GM21737 (cell line): ENCODE results near the gene NENF.
A peak's percentile ranks its signal among the peaks of the same experiment; 100 is the strongest.
"Not testable (repeated sequence)": the region's sequence is repeated elsewhere in the genome, so short reads cannot be mapped to it uniquely, and the experiment has no call there.

ENCODE experiments used
- ATAC-seq: cut with Tn5 transposase; IDR thresholded peaks from one replicate; pipeline ENCODE4 v1.9.1; 2021; ENCODE audit warnings: mild to moderate bottlenecking, moderate library complexity; ENCODE audit not compliant: unreplicated experiment

The NENF gene

DNA sequence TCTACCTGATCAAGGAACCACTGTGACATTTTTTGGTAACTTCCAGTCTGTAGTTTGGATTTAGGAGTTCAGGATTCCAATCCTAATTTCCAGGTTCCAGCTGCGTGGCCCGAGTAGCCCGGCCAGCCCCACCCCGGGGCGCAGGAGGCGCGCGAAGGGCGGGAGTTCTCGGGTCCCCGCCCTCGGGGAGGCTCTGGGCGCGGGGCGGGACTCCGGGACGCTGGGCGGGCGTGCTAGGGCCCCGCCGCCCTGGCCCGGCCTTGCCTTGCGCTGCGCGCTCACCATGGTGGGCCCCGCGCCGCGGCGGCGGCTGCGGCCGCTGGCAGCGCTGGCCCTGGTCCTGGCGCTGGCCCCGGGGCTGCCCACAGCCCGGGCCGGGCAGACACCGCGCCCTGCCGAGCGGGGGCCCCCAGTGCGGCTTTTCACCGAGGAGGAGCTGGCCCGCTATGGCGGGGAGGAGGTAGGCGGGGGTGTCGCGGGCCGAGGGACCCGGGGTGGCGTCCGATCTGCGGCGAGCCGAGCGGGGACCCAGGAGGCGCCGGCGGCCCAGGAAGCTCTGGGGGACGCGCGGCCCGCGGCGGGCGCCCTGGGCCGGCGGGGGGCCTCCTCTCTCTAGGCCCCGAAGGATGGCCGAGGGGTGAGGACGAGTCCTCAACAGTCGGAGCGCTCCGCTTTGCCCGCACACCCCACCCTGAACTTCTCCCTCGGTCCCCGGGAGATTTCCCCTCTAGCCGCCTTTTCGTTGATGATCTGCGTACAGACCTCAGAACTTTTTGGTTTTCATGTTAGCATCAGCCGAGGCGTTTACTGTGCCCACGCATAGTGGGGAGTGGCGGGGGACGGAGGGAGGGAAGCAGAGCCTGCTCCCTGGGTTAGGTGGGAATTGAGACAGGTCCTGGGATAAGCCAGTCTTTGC lies at the start of gene NENF:
Gene NENF (plus strand): TSS at position 260 of the 916 bp plus-strand sequence. CDS start 24 bp downstream, at position 284.
- ATAC-seq = peak; percentile 97

DNA sequence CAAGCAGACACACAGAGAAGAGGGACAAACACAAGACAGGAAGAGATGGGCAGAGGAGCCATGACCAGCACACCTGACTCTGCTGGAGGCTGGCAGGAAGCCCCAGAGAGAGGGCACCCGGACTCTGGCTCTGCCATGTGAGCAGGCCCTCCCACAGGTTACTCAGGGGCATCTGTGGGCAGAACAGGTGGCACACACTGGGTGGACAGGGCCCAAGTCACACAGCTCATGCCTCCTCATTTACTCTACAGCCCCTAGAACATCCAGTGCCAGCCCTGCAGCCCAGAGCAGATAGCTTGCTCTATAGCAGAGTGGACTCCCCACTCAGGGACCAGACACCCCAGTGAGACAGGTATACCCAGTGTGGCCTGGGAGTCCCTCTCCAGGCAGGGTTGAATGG lies 46.7 kb upstream of the NENF start:
- no peak for ATAC-seq

DNA sequence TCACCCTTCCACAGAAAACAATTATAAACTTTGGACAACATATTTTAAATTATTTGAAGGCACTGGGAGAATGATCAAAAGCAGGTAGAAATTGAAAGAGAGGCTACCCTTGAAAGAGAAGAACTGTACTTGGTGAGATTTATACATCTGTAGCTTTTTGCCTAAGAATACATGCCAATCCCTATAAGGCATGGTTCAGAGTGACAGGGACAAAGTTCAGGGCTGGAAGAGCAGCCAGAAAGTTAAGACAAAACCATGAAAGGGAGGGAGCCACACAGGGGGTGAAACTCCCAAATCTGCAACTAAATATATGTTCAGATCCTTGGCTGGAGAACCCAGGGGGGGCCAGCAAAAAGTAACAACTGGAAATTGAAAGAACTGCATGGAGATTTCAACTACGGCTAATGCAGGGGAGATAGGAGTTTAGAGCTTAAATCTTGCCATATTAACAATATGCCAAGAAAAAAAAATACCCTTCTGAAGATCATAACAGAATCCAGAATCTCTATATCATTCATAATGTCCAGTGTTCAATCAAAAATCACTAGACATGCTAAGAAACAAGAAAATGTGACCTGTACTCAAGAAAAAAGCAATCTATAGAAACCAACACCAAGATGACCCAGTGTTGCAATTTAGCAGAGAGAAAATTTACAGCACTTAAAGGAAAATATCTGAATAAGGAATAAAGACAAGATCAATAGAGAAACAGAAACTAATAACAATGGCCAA lies 43.6 kb upstream of the NENF start:
- ATAC-seq = no peak

DNA sequence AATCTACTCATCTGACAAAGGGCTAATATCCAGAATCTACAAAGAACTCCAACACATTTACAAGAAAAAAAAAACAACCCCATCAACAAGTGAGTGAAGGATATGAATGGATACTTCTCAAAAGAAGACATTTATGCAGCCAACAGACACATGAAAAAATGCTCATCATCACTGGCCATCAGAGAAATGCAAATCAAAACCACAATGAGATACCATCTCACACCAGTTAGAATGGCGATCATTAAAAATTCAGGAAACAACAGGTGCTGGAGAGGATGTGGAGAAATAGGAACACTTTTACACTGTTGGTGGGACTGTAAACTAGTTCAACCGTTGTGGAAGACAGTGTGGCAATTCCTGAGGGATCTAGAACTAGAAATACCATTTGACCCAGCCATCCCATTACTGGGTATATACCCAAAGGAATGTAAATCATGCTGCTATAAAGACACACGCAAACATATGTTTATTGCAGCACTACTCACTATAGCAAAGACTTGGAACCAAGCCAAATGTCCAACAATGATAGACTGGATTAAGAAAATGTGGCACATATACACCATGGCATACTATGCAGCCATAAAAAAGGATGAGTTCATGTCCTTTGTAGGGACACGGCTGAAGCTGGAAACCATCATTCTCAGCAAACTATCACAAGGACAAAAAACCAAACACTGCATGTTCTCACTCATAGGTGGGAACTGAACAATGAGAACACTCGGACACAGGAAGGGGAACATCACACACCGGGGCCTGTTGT lies 36.9 kb upstream of the NENF start:
- ATAC-seq = not testable (repeated sequence)

DNA sequence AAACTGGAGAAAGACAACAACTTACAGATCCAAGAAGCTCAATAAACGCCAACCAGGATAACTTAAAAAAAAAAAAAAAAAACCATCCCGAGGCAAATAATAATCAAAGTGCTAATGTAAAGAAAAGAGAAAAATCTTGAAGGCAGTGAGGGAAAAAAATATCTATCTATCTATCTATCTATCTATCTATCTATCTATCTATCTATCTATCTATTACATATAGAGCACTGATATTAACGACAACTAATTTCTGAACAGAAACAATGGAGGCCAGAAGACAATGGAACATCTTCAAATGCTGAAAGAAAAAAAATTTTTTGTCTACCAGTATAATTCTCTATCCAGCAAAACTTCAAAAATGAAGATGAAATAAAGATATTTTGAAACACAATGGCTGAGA lies 36.1 kb upstream of the NENF start:
- no peak for ATAC-seq

DNA sequence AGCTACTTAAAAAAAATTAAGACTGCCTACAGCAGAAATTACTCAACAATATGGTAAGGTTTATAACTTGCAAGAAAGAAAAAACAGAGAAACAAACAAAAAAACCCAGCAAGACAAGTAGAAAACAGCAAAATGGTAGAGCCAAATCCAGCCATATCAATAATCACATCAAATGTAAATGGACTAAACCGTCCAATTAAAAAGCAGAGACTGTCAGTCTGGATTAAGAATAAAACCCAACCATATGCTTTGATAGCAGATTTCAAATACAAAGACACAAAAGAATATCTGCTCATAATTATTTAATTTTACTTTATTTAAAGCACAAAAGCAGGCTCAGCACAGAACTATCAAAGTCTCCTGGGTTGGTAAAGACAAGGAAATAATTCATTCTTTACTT lies 35.5 kb upstream of the NENF start:
- ATAC-seq = no peak

DNA sequence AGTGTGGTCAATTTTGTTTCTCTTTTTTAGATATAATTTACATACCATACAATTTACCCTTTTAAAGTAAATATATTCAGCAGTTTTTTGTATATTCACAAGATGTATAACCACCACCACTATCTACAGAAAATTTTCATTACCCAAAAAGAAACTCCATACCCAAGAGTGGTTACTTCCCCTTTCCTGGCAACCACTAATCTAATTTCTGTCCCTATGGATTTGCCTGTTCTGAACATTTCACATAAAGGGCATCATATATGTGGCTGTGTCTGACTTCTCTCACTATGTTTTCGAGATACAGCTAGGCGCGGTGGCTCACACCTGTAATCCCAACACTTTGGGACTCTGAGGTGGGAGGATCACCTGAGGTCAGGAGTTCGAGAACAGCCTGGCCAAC lies 31.7 kb upstream of the NENF start:
- no peak for ATAC-seq

DNA sequence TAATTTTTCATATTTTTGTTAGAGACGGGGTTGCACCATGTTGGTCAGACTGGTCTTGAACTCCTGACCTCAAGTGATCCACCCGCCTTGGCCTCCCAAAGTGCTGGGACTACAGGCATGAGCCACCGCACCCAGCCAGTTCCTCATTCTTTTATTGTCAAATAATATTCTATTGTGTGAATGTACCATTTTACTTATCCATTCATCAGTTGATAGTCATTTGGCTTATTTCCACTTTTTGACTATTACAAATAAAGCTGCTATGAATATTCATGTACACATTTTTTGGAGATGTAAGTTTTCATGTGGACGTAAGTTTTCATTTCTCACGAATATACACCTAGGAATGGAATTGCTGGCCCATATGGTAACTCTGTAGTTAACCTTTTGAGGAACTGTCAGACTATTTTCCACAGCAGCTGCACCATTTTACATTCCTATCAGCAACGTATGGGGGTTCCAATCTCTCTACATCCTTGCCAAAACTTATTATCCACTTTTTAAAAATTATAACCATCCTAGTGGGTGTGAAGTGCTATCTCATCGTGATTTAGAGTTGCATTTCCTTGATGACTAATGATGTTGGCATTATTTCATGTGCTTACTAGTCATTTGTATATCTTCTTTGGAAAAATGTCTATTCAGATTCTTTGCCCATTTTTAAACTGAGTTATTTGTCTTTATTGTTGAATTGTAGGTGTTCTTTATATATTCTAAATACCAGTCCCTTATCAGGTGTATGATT lies 30.7 kb upstream of the NENF start:
- no peak for ATAC-seq

DNA sequence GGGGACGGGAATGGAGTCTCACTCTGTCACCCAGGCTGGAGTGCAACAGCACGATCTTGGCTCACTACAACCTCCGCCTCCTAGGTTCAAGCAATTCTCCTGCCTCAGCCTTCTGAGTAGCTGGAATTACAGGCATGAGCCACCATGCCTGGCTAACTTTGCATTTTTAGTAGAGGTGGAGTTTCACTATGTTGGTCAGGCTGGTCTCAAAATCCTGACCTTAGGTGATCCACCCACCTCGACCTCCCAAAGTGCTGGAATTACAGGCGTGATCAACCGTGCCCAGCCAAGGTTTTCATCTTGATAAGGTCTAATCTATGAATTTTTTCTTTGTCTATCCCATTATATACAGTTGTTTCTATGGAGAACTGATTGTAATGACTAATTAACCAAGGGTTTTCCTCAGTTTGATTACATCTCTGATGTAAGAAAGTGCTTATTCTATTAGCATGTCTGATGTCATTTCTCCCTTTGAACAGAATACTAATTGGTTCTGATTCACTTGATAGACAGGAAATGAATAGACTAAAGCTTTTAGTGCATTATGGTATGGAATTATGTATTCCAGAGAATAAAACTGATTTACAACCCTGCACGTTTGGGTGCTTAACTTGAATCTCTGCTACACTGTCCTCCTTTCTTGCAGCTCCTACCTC lies 29.9 kb upstream of the NENF start:
- no peak for ATAC-seq

DNA sequence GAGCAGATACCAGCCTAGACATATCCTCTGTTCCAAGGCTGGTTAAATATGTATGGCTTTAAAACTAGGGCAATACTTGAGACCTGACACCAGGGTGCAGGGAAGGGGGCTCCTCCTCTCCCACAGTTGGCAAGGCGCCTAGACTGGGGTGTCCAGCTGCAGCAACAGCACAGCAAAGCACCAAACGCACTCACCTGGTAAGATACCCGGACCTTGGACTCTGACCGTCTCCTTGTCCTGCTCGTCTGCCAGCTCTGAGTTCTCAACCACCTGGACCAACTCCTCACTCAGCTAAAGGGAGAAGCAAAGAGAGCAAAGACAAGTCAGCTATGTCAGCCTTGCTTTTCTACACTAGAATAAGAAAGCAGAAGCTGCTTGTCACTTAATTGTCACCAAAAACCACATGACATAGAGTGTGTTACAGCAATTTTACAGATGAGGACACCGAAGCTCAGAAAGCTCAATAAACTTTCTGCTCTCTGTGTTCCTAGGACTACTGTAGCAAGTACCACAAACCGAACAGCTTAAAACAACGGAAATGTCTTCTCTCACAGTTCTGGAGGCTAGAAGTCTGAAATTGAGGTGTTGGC lies 22.4 kb upstream of the NENF start:
- no peak for ATAC-seq

DNA sequence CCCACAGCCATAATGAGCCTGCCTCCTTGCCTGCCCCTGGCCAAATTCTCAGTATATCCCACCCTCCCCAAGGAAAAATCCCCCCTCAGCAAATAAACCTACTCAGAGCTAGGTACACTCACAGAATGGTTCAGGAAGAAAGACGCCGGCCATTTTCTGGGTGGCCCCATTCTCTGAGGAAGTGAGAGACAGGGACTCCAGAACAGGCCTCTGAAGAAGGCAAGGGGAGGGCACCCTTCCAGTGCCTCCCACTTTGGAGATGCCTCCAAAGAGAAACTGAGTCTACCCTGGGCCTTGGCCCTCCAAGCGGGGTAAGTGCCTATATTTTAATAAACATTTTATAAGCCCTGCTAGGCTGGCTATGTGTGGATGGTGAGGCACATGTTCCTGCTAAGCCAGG lies 20.3 kb upstream of the NENF start:
- no peak for ATAC-seq

DNA sequence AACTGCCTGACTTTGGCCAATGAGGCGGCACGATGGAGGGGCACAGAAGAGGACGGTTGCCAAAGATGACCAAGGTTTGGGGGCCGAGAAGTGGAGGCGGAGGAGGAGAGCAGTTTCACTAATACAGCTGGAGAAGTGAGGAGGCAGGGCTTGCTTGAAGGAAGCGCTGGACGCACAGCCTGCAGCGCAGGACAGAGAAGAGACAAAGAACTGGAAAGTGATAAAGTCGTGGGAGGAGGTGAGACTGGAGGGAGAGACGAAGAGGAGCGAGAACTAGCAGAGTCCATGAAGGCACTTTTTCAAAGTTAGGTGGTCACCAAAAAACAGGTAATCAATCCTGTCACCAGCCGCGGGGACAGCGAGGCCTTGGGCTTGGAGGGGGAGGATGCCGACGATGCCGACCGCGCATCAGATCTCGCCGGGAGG lies 18.8 kb upstream of the NENF start:
- peak; percentile 8 for ATAC-seq

DNA sequence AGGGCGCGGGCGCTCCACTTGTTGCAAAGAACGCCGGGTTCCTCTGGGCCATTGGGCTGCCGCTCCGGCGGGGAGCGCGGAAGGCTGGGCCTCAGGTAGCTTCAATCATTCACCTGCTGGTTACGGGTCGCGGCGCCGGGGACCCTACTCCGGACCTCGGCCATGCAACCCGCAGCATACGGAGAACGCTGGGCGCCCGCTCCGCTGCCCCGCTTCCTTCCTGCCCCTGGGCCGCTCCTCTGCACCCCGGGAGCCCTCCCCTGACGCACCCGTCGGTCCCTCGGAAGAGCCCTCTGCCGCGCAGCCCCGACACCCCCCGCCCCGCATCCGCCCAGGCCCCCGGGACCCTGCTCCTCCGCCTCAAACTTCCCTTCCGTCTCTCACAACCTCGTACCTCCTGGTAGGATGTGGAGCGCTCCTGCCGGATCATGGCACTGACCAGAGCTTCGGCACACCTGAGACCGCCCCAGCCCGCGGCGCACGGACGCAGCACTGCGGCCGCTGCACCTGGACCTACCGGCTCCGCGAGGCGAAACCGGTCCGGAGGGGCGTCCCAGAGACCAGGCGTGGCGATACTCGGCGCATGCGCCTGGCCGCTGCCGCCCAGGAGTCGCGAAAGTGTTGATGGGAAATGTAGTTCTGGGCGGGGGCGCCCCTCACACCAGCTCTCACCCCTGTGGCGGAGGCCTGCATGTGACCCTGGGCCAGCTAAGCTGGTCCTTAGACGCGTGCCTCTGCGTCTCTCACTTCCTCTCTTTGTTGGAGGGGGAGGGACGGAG lies 18.2 kb upstream of the NENF start, which contains the start of gene PACC1:
Gene PACC1 (minus strand): TSS at position 559 of the 779 bp plus-strand sequence. CDS start 129 bp downstream, at position 430.
- ATAC-seq = peak; percentile 93

DNA sequence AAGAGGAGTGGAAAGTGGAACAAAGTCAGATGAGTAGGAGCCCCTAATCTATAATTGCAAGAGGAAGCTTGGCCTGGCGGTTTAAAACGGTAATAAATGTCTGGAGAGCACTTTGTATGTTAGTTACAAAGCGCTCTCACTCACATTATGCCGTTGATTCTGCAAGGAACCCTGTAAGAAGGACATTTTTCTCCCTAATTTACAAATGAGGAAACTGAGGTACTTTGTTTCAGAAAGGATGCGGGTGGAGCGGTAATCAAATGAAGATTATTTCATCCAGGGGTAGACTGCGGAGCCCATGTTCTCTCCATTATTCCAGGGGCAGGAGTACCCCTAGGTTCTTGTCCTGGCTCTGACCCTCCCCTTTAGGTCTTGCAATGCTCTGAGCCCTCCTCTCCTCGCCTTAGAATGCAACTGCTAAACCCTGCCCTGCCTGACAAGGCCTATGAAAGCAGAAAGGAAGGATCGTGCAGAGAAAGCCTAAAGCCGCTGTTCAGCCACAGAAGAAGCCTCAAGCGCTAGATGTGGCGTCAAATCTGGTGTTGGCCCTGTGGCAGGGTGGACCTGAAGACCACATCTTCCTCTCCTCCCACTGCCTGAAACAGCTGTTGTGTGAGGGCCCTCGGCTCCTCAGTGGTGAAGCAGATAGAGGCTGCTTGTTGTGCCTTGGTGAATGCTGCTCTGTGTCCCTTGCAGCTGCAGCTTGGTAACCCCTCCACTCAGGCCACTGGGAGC lies 17.4 kb upstream of the NENF start:
- no peak for ATAC-seq

DNA sequence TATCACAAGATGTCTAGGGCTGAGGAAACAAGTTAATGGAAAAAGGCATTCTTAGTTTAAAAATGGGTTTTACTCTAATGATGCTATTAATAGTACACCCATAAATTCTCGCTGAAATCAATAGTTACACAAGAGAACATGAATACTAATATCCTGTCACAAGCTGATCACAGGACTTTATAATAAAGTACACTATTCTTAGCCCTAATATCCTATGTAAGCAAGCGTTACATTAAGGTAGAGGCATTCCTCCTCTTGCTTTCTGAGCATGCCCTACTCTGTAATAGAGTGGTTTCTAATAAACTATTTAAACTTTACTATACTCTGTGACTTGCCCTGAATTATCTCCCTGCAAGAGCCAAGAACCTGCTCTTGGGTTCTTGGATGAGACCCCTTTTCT lies 11.6 kb upstream of the NENF start:
- ATAC-seq = no peak

DNA sequence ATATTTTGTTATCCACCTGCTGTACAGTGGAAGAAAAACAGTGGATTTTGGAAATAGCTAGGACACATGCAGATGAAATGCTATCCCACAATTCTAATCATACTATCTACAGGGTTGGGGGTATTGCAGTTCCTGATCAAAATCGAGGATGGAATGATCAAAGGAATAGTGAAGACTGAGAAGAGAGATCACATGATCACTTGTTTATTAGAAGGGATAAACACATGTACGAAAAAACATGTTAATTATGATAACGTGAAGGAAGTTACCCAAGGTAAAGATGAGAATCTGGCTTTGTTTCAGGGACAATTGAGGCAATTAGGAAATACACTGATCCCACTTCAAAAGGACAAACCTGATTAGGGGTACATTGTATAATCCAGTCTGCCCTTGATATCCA lies 8.8 kb upstream of the NENF start:
- no peak for ATAC-seq

DNA sequence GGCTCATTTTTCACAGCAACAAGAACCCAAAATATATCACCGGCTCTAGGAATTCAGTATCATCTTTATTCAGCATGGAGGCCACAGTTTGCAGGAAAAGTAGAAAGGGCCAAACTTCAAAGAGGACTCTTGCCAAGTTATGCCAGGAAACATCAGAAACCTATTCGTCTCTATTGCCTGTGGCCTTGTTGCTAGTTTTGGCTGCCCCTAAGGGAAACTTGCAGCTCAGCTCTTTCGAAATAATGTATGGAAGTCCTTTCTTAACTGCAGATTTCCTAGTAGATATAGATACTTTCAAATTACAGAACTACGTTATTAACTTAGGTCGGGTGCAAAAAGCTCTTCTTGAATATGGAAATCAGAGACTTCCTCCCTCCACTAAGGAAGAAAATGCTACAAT lies 4.2 kb upstream of the NENF start:
- ATAC-seq = no peak

DNA sequence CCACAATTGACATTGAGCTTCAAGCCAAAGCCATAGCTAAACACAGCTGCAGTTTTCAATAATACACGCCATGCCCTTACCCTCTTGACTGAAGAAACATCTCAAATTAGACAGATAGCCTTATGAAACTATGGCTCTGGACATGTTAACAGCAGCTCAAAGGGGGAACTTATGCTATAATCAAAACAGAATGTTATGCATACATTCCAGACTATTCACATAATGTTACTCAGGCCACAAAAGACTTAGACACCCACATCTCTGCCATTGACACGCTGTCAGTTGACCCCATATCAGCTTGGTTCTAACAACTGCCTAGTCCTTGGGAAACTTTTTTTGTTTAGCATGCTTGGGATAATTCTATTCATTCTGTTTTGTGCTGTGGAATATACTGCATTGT lies 2.3 kb upstream of the NENF start:
- ATAC-seq = no peak
